Thoracic aorta (tissue), 2 donors: ENCODE measurements around the gene STK32B. TPM values are rescaled to one million over a fixed set of nuclear protein-coding genes. Genes with fewer than 3 reads are reported as not detected.

ENCODE experiments used
- ATAC-seq: fragments of 150-250 bp; one replicate; pipeline ENCODE4 v1.8.0; 2017; ENCODE audit warnings: low read depth; ENCODE audit not compliant: insufficient number of reproducible peaks, low FRiP score
- DNase-seq: peaks from one replicate; pipeline ENCODE4 v3.0.0-alpha.2; 2020; ENCODE audit warnings: low spot score
- H3K27ac ChIP-seq, 2 donors: fragments of 200-600 bp; sonication (generic); 1 replicate in 1 of 2; 2 replicates in 1 of 2; pipeline ENCODE4 v1.5.1; 2016; ENCODE audit warnings: mild to moderate bottlenecking in 2 of 2, moderate library complexity in 2 of 2
- H3K27me3 ChIP-seq: fragments of 200-600 bp; sonication (generic); replicated peaks from 2 replicates; pipeline ENCODE4 v1.6.0; 2016; ENCODE audit warnings: mild to moderate bottlenecking; ENCODE audit not compliant: insufficient read depth
- H3K36me3 ChIP-seq: fragments of 200-600 bp; sonication (generic); one replicate; pipeline ENCODE4 v1.5.1; 2016
- H3K4me1 ChIP-seq, 2 donors: fragments of 200-600 bp; sonication (generic); 1 replicate in 1 of 2; 2 replicates in 1 of 2; pipeline versions ENCODE4 v1.5.1 to v1.6.0; 2016; ENCODE audit warnings: low read depth in 2 of 2, mild to moderate bottlenecking in 1 of 2; ENCODE audit not compliant: control insufficient read depth in 1 of 2
- H3K4me3 ChIP-seq: fragments of 200-600 bp; sonication (generic); 2 replicates; pipeline ENCODE4 v1.5.1; 2016; ENCODE audit warnings: mild to moderate bottlenecking
- H3K9me3 ChIP-seq: fragments of 200-600 bp; sonication (generic); 2 replicates; pipeline ENCODE4 v1.5.1; 2016
- total RNA-seq, 2 donors: library from RNA; depleted of rRNA; stranded (reverse); fragments of >200 nt; gene quantifications; one replicate each; pipeline versions ENCODE4 v1.1.0 to v1.2.3, GENCODE V29; 2016
- TF ChIP-seq, protein P1 (sequence below): fragments of 200-600 bp; sonication (generic); IDR thresholded peaks from one replicate; pipeline ENCODE4 v1.5.1; 2019; ENCODE audit warnings: antibody characterized with exemption

Gene STK32B
- total RNA-seq, 2 donors from 2014 or later = 4.5 to 7.0 TPM

DNA sequence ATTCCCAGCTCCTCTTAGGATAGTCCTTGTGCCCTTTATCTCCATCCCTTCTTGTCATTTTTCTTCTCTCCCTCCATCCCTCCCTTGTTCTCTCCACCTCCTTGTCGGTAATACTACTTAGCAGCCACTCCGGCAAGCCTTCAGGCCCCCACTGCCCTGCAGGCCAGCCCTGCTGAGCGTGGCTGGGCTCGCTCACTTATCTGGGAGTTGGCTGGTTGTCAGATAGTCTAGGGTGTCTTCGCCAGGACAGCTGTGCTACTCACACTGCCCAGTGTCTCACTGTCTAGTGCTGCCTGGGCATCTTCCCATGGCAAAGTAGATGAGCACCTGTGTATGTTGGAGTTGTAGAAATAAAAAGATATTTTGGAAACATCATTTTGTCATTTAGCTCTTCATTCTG lies 75.0 kb downstream of the STK32B start:
- H3K36me3 ChIP-seq = no peaks in the 10 kb centered on the region
- no peaks in the 10 kb centered on the region for H3K27me3 ChIP-seq
- no peaks in the 10 kb centered on the region for H3K9me3 ChIP-seq
- H3K4me1 ChIP-seq = no peaks in the 10 kb centered on the region
- H3K4me3 ChIP-seq = no peak overlapping the region
- no peak for ATAC-seq
- no peak for DNase-seq
- no peak overlapping the region for H3K27ac ChIP-seq
- TF ChIP-seq, protein P1, sequence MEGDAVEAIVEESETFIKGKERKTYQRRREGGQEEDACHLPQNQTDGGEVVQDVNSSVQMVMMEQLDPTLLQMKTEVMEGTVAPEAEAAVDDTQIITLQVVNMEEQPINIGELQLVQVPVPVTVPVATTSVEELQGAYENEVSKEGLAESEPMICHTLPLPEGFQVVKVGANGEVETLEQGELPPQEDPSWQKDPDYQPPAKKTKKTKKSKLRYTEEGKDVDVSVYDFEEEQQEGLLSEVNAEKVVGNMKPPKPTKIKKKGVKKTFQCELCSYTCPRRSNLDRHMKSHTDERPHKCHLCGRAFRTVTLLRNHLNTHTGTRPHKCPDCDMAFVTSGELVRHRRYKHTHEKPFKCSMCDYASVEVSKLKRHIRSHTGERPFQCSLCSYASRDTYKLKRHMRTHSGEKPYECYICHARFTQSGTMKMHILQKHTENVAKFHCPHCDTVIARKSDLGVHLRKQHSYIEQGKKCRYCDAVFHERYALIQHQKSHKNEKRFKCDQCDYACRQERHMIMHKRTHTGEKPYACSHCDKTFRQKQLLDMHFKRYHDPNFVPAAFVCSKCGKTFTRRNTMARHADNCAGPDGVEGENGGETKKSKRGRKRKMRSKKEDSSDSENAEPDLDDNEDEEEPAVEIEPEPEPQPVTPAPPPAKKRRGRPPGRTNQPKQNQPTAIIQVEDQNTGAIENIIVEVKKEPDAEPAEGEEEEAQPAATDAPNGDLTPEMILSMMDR = no peak

DNA sequence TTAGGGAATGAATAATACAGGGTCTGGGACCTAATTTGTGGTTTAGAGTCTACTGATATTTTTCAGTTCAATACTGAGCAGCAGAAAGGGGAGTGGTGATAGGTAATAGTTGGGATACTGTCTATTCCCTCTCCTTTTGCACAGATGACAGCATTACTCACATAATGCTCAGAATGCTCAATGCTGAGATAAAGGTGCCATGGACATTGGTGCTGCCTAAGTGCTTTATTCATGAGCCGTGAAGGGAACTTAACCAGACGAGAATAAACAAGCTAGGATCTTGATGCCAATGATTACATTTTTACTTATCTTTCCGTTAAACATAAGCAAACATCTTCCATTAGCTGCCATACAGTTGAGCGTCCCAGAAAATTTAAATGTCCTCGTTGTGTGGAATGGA lies 75.6 kb downstream of the STK32B start:
- ATAC-seq = no peak

DNA sequence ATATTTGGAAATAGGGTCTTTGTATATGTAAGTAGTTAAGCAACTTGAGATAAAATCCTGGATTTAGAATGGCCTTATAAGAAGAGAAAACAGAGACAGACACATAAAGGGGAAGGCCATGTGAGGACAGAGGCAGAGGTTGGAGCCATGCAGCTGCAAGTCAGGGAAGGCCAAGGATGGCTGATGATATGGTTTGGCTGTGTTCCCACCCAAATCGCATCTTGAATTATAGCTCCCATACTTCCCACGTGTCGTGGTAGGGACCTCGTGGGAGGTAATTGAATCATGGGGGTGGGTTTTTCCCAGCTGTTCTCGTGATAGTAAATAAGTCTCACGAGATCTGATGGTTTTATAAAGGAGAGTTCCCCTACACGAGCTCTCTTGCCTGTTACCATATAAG lies 76.3 kb downstream of the STK32B start:
- ATAC-seq (no peak), DNase-seq (no peak)
- H3K4me1 ChIP-seq = no peaks in the 10 kb centered on the region
- no peak overlapping the region for H3K4me3 ChIP-seq
- TF ChIP-seq, protein P1 = no peak
- no peaks in the 10 kb centered on the region for H3K9me3 ChIP-seq
- H3K27ac ChIP-seq = no peak overlapping the region
- H3K36me3 ChIP-seq = no peaks in the 10 kb centered on the region
- no peaks in the 10 kb centered on the region for H3K27me3 ChIP-seq

More for the DNA sequence above, 75.6 kb downstream of the STK32B start:
- H3K9me3 ChIP-seq = no peaks in the 10 kb centered on the region
- TF ChIP-seq, protein P1 = no peak
- H3K27me3 ChIP-seq = no peaks in the 10 kb centered on the region
- H3K4me3 ChIP-seq = no peak overlapping the region
- DNase-seq = no peak
- no peaks in the 10 kb centered on the region for H3K36me3 ChIP-seq
- H3K4me1 ChIP-seq = no peaks in the 10 kb centered on the region
- no peak overlapping the region for H3K27ac ChIP-seq

- Histone ChIP-seq H3K4me1 (no peaks in the 10 kb centered on the region), H3K27ac (no peak overlapping the region), H3K4me3 (no peak overlapping the region), H3K9me3 (no peaks in the 10 kb centered on the region), H3K27me3 (no peaks in the 10 kb centered on the region), H3K36me3 (no peaks in the 10 kb centered on the region)
- DNase-seq (no peak), ATAC-seq (no peak)
- TF ChIP-seq, protein P1 = no peak
Measured at GRCh38 chr4:5128569-5128968, 77.3 kb downstream of the STK32B start.

DNA sequence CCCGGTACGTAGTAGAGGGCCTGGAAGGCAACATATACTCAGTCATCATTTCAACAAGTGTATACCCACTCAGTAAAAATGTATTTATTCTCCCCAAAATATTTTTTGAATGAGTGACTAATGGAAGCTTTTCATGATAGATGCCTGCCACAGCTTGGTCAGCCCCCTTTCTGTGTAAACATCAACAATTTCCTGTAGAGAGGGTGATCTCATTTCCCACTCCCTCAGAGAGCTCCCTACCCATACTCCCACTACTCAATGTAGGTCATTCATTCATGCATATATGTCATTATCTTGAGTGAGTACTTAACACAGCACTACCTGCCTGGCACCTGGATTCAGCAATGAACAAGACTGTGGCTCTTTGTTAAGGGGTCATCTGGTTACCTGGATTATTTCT lies 81.9 kb downstream of the STK32B start:
- no peak for ATAC-seq
- TF ChIP-seq, protein P1 = no peak
- Histone ChIP-seq H3K36me3 (no peaks in the 10 kb centered on the region), H3K27me3 (no peaks in the 10 kb centered on the region), H3K4me3 (no peak overlapping the region), H3K27ac (no peak overlapping the region), H3K4me1 (no peaks in the 10 kb centered on the region), H3K9me3 (no peaks in the 10 kb centered on the region)
- no peak for DNase-seq
